ENCODE results near the gene CD36.

CD36 gene

GRCh38 chr7:80629023-80629422 is 9.4 kb upstream of the CD36 start:
- DNase-seq: no peak

DNA sequence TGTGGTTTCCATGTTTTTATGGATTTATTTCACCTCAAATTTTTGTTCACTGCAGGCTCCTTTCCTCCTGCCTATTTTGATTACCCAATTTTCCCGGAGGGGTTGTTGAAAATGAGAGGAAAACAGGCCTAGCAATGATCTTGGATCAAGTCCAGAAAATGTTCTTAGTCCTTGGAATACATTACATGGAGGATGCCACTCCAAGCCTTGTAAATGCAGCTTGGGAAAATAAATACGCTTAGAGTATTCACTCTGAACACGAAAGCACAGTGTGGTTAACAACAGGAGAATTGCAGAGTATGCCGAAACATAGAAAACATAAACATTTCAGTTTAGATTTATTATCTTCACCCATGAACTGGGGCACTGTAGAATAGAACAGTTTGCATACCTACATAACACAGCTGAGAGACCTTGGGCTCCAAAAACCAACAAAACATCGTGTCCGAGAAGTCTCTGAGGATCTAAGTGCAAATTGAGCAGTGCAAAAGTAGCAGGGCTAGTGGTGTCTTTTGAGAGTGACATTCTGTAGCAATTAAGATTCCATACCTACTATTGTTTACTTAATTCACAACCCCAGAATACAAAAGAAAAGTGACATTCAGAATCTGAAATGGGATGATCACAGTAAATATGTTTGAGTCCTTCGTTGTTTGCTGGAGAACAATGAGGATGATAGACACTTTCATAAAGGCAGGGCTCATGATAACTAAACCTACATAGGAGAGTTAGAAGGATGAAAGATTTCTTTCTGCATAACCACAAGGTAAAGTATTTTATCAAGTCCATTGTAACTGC is 7.6 kb upstream of the CD36 start:
- DNase-seq: no peak

DNA sequence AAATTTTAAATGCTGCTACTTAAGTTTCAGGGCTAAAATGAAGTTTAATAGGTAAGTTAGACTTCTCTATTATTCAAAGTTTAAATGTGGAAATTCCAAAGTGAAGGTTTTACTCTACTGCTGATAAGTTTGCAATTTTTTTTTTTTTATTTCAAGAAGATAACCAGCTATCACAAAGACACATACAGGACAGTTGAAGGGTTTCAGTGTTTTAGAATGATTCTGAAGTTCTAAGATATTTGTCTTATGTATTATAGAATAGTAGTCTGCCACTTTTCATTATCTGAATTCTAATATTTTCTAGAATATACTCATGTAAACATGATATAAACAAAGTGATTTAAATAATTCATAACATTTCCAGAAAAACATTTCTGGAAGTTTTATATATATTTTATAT is 7.0 kb upstream of the CD36 start:
- DNase-seq: no peak

DNA sequence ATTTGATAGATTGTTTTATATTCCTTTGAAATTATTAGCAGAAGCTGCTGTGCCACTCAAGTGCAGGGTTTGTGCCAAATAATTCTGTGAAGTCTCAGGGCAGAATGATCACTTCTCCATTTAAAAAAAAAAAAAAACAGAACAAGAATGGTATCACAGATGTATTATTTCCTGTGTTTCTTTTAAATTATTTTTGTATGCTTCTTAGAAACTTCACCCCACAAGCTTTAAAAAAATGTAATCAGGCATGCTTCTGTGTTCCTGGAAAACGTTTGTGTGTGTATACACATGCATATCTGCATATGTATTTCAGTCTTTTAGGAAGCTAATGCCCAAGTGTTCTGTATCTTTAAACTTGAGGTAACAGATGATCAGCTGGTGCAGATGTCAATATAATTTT is 6.3 kb upstream of the CD36 start:
- no peak for DNase-seq

DNA sequence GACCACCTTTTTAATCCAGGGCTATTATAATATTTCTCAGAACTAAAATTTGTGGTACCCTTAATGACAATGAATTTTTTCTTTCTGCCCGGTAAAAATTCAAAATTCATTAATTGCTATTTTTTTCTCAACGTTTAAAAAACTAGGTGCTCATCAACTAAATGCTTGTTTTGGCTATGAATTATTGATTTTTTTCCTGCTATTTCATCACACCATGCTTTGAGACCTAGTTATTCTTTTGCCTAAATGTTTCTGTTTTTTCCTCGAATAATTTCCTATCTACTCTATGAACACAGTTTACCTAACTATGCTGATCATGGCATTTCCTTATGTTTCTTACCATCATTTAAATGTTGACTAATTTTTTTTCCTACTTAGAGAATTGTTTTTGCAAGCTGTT is 5.6 kb upstream of the CD36 start:
- DNase-seq: no peak

- no peak for DNase-seq
Observed at GRCh38 chr7:80634505-80634904, 3.9 kb upstream of the CD36 start.

GRCh38 chr7:80635533-80635932 is 2.9 kb upstream of the CD36 start:
- DNase-seq: no peak

- DNase-seq: no peak
Observed at GRCh38 chr7:80635998-80636397, 2.4 kb upstream of the CD36 start.

DNA sequence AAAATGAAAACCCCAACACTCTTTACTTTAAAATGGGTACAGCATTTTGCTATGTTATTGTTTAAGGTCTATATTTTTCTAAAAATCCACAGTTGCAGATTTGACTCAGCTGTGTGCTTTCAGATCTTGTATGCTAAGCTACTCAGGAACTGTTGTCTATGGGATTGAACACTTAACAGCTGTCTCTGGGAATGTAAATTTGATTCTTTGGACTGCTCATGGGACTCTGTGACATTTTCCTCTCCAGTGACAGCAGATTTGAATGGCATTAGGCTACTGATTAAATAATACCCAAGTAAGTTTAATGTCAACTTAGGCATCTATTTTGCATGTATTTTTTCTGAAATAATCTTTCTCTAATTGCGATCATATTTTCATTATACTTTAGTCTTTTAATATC is 1.7 kb upstream of the CD36 start:
- DNase-seq: no peak

DNA sequence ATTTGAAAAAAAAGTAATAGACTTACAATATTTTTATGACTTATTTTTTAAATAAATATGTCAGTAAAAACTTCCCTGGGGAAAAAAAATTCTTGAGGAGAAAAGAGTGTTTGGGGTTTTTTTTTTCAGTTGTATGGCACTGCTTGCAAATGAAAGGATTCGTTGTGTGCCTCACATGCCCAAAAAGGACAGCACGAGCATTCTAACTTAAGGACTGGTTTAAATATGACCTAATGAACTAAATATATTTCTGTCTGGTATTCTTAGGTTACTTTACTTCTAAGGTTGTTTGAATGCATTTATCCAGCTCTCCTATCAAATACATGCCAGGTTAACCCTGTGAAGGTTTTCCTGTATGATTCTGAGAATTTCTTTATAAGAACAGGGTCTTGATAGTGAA is 988 bp upstream of the CD36 start:
- no peak for DNase-seq

GRCh38 chr7:80639011-80639410 is 569 bp downstream of the CD36 start:
- DNase-seq: no peak

DNA sequence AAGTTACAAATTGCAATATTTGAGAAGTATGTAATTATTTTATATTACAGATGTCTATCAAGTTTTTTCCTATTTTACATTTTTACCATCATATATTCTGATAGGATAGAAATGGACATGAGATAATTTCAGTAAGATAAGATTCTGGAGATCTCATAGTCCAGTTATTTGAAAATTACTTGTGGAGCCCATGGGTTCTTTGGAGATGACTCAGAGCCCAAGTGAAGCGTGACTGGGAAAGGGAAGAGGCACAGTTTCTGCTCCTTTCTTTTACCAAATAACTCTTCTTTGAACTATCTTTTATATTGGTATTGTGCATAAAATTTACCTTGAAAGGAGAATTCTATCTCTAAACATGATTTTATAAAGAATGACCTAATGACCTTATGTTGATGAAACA is 2.4 kb downstream of the CD36 start:
- DNase-seq: no peak

GRCh38 chr7:80641548-80641947 is 3.1 kb downstream of the CD36 start:
- DNase-seq: no peak

DNA sequence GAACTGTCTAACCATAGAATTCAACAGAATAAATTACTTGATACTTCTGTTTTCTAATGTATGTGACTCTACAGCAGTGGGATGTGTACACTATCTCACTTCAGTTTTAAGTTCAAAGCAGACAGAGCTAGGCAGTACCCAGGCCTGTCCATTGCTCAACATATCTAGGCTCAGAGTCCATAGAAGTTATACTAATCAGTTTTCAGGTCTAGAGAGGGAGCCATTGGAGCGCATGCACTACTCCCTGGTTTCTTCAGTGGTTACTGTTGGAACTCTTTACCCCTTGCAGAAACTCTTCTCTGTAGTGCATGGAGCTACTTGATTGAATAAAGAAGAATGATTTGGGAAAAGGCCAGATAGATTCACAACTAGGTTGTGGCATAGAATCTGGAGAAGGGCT is 4.4 kb downstream of the CD36 start:
- no peak for DNase-seq

- DNase-seq: no peak
Observed at GRCh38 chr7:80643336-80643915, 5.0 kb downstream of the CD36 start.

DNA sequence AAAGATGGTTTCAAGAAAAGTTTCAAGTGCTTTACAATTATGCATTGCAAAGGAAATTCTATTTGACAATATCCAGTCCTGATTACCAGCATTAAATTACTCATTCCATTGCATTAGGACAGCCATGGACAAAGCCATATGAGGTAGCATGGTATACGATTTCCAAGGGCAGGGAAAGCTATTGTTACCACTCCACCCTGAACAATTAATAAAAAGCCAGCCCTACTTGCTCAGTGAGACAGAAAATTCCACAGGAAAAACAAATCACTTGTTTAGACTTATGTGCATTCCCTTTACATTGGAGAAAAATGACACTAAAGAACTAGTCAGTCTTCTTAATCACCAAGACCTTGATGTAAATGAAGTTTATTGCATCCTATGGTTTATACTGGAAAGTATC is 5.6 kb downstream of the CD36 start:
- no peak for DNase-seq

DNA sequence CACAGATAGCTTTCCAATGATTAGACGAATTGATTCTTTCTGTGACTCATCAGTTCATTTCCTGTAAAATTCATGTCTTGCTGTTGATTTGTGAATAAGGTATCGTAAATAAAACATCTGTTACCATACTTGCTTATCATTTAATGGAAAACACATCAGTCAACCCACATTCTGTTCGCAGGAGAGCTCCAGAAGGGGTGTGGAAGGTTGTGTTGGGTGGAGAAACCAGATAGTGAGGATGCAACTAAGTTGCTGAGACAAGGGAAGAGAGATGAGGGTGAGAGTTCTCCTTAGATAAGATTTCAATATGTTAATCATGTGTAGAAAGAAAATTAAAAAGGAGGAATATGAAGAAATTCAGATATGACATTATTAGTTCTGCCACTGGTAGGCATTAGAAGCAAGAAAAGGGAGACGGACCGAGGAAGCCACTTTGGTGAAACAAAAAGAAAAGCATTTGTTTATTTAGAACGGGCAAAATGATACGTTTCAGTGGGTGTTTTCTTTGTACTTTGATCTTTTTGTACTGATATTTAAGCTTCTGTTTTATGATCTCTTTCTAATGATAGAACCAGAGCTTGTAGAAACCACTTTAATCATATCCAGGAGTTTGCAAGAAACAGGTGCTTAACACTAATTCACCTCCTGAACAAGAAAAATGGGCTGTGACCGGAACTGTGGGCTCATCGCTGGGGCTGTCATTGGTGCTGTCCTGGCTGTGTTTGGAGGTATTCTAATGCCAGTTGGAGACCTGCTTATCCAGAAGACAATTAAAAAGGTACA is 7.8 kb downstream of the CD36 start:
- no peak for DNase-seq

DNA sequence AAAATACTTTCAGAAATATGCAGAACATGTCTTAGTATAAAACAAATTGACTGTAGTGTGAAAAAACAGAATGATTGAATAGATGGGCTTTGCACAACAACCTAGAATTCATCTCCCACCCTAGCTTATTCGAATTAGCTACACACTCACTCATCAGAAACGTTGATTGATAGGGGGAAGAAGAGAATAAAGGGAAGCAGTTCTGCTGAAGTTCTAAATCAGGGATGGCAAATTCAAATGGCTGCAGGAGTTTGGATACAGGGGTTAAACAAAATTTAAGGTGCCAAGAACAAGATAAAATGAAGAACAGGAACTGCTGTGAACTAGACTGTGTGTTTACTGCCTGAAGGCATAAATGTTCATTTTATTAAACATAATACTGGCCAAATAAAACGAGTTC is 9.0 kb downstream of the CD36 start:
- no peak for DNase-seq

DNA sequence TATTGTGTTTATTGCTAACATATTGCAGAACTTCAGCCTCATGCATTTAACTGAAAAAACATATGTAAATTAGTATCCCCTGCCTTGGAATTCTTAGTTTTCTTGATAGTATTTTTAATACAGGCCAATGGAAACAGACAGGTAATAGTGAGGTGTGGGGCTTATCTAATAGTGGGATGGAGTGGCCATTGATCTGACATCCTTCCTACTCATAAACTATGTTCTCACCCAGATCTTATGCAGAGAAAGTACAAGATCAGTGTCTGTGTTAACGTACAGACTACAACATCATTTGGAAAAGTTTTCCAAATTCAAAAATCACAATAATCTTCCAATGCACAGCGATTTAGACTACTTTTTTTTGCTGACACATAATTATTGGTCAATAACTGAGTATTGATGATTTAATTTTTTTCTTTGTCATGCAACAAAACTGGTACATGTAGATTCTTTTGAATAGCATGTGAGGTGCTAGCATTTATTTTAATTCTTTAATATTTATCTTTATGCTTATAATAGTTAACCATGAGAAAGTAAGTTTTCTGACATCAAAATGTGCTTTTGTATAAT is 9.7 kb downstream of the CD36 start:
- no peak for DNase-seq

DNA sequence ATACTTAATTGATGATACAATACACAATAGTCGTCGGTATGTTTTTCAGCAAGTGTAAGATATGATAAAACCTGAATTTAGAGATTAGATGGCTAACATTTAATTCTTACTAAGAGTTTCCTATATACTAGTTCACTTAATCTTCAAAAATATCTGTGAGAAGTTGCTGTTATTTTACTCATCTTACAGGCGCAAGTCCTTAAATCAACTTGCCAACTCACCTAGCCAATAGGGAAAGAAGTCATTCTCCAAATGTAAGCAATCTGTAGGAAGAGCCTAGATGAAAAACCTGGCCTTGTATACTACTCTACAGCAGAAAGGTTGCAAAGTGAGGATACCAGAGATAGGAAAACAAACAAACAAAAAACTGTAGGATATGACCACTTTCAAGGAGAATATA is 10.6 kb downstream of the CD36 start:
- DNase-seq: no peak

- DNase-seq: no peak
Observed at GRCh38 chr7:80650030-80650429, 11.6 kb downstream of the CD36 start.

DNA sequence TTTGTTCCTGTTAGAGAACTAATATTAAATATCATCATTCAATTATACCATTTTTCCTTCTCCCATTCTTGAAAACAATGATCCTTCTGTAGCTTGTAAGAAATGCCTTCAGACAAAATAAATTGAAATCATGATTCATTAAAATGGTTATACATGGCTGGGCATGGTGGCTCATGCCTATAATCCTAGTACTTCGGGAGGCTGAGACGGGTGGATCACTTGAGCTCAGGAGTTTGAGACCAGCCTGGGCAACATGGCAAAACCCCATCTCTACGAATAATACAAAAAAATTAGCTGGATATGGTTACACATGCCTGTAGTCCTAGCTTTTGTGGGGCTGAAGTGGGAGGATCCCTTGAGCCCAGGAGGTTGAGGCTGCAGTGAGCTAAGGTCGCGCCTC is 13.0 kb downstream of the CD36 start:
- DNase-seq: no peak

DNA sequence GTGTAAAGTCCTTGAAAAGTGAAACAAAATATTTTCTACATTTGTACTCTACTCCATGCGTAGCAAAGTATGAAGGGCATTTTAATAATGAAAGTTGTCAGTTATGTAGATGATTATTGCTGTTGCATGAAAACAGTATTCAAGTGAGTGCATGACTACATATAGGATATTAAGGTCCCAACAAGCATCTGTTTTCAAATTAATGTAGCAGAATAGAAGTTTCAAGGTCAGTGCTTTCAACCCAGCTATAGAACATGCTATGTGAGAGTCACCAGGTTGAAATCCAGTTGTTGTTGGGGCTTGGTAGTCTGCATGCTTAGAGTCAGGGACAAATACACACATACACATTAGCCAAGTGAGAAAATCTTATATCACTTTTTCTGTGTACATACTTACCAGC is 14.8 kb downstream of the CD36 start:
- no peak for DNase-seq

GRCh38 chr7:80654887-80655340 is 16.5 kb downstream of the CD36 start:
- no peak for DNase-seq

Measured in NCI-H1694 (cell line).